Upper lobe of right lung (tissue), 1 donor: ENCODE results near the gene NUMA1. TPM values are rescaled to one million over a fixed set of nuclear protein-coding genes. Genes with fewer than 3 reads are reported as not detected.

Source experiments
- ATAC-seq: fragments of 200-7000 bp; cut with Tn5 transposase; one replicate; pipeline ENCODE4 v1.9.1; 2020; ENCODE audit warnings: mild to moderate bottlenecking, moderate library complexity
- DNase-seq: peaks from one replicate; pipeline ENCODE4 v3.0.0-alpha.2; 2020
- H3K27ac ChIP-seq: fragments of 200-600 bp; one replicate; pipeline ENCODE4 v1.8.0; 2022
- H3K27me3 ChIP-seq: fragments of 200-600 bp; one replicate; pipeline ENCODE4 v1.8.0; 2022; ENCODE audit warnings: mild to moderate bottlenecking
- H3K36me3 ChIP-seq: fragments of 200-600 bp; one replicate; pipeline ENCODE4 v1.8.0; 2022
- H3K4me1 ChIP-seq: fragments of 200-600 bp; one replicate; pipeline ENCODE4 v1.8.0; 2022
- H3K4me3 ChIP-seq: fragments of 200-600 bp; one replicate; pipeline ENCODE4 v1.8.0; 2022; ENCODE audit warnings: mild to moderate bottlenecking
- H3K9me3 ChIP-seq: fragments of 200-600 bp; one replicate; pipeline ENCODE4 v1.8.0; 2022
- intact Hi-C: fragments of 100-400 bp; cut with DNase I; formaldehyde crosslinking; loops from one replicate; pipeline ENCODE4 v1.11.0; 2022
- total RNA-seq: library from RNA; stranded (reverse); fragmentation: NEBNext Ultra II Directional; extraction: Animal tissue kit (Norgen Biotek cat#: 25700); gene quantifications from one replicate; pipeline ENCODE4 v1.2.1, GENCODE V29; 2021
- TF ChIP-seq, protein P1 (sequence below): fragments of 200-600 bp; IDR thresholded peaks from one replicate; pipeline ENCODE4 v1.8.0; 2022; ENCODE audit warnings: antibody characterized with exemption
- donor health status: DM: no; HTN: yes; CAD: no; lungs with severe emphysema.

The NUMA1 gene
- total RNA-seq, 1 donor from 2014 or later, result 192 TPM

DNA sequence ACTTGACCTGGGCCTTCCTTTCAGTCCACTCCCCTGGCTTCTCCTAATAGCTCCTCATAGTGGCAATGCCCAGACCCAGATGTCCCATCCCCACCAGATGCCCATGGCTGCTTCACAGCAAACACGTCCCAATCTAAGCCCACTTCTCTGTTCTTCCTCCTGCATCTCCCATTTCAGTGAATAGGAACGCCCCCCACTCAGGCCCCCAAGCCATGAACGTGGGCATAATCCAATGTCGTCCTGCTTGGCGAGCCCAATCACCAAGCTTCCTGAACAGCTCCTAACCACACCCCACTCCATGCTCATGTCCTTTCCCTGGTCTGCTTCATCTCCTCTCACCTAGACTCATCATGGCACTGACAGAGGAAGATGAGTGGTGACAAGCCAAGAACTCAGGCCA is 72.8 kb downstream of the NUMA1 start:
- H3K9me3 ChIP-seq, result no peaks in the 10 kb centered on the region
- no peak overlapping the region for H3K4me3 ChIP-seq
- peaks cover 100% of the 10 kb centered on the region for H3K36me3 ChIP-seq
- intact Hi-C loops, result no loop called here
- H3K4me1 ChIP-seq, result no peaks in the 10 kb centered on the region
- DNase-seq (no peak), ATAC-seq (no peak)
- TF ChIP-seq, protein P1, sequence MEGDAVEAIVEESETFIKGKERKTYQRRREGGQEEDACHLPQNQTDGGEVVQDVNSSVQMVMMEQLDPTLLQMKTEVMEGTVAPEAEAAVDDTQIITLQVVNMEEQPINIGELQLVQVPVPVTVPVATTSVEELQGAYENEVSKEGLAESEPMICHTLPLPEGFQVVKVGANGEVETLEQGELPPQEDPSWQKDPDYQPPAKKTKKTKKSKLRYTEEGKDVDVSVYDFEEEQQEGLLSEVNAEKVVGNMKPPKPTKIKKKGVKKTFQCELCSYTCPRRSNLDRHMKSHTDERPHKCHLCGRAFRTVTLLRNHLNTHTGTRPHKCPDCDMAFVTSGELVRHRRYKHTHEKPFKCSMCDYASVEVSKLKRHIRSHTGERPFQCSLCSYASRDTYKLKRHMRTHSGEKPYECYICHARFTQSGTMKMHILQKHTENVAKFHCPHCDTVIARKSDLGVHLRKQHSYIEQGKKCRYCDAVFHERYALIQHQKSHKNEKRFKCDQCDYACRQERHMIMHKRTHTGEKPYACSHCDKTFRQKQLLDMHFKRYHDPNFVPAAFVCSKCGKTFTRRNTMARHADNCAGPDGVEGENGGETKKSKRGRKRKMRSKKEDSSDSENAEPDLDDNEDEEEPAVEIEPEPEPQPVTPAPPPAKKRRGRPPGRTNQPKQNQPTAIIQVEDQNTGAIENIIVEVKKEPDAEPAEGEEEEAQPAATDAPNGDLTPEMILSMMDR, result no peak
- H3K27me3 ChIP-seq, result no peaks in the 10 kb centered on the region
- H3K27ac ChIP-seq, result no peak overlapping the region

DNA sequence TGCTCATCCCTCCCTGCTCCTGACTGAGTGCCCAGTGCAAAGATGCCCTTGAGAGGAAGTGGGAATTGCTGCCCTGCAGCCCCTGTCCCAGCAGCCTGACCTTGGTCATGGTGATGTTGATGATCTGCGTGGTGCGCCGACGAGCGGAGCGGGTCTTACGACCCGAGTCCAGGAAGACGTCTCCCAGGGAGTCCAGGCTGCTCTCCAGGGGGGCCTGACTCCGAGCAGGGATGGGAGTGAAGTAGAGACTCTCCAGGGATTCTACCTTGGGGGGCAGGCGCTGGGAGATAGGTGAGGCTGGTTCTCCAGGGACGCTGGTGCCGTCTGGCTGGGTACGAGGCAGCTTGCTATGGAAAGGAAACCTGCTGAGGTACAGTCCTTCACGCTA is 73.3 kb downstream of the NUMA1 start:
- Histone ChIP-seq H3K9me3 (no peaks in the 10 kb centered on the region), H3K4me1 (no peaks in the 10 kb centered on the region), H3K27ac (no peak overlapping the region), H3K4me3 (no peak overlapping the region), H3K36me3 (peaks cover 100% of the 10 kb centered on the region), H3K27me3 (no peaks in the 10 kb centered on the region)
- TF ChIP-seq, protein P1, result no peak
- ATAC-seq (no peak), DNase-seq (no peak)
- intact Hi-C loops, result no loop called here

DNA sequence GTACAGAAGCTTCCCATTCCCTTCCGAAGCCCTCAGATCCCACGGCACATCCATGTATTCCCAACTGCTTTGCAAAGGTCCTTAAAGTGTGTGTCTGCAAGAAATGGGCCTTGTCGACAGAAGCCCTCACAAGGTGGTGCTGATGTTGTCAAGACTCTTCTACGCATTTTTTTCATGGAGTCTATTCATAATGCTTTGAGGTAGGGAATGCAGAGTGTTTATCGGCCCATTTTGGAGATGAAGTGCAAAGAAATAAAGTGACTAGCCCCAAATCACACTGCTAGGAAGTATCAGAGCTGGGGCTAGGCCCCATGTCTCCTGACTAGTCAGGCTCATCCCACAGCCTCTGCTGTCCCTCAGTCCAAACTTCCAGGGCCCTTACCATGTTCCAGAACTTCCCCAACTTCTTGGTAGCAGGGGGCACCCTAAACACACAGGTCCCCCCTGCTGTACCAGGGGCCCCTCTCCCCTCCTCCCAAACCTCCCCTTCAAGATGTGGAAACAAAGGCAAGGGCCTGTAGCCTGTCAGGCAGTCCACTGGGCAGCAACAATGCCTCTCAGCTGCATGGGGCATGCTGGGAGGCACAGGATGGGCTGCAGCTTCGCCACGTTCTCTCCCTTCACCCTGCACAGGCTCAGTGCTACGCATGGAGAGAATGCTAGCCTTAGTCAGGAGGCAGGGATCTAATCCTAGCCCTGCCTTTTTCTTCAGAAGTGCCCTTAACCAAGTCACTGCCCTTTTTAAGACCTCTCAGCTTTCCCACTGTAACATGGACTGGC is 73.8 kb downstream of the NUMA1 start:
- TF ChIP-seq, protein P1, result no peak
- intact Hi-C loops, result no loop called here
- Histone ChIP-seq H3K9me3 (no peaks in the 10 kb centered on the region), H3K36me3 (peaks cover 100% of the 10 kb centered on the region), H3K27me3 (no peaks in the 10 kb centered on the region), H3K4me3 (no peak overlapping the region), H3K27ac (no peak overlapping the region), H3K4me1 (no peaks in the 10 kb centered on the region)
- ATAC-seq (no peak), DNase-seq (no peak)

DNA sequence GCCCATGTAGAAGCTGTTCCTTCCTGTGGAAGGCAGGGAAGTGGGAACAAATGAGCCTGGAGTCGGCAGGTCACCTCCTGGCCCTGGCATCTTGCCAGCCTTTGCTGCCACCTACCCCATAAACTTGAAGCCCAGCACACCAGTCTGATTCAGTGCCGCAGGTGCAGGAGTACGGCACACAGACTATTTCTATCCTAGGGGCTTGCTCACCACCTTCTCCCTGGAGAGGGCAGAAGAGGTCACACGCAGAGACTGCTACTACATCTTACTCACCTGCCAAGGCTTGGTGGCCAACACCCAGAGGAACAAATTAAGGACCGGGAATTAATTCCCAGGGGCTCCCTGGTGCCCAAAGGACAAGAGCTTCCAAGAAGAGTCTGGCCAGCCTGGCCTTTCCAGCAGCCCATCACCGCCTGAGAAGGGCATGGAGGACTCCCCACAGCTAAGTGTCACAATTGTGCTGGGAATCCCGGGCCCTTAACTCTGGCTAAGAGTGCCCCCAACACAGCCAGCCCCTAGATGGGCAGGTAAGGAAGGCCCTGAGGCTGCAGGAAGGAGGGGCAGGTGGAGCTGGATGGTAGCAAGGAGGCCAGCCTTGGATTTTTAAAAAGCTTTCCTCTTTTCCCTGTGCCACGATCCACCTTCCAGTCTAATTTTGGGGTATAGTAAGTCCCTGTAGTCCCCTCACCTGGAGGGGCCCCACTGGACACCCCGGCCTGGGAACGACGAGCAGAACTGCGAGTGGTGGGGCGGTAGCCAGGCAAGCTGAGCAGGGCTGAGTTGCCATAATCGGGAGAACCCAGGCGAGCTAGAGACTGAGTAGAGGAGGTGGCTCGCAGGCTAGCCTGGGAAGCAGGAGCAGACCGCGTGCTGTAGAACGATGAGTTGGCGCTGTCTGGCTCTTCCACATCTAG is 74.7 kb downstream of the NUMA1 start:
- Histone ChIP-seq H3K4me3 (no peak overlapping the region), H3K27me3 (no peaks in the 10 kb centered on the region), H3K4me1 (peaks cover 2% of the 10 kb centered on the region), H3K9me3 (no peaks in the 10 kb centered on the region), H3K36me3 (peaks cover 98% of the 10 kb centered on the region), H3K27ac (no peak overlapping the region)
- intact Hi-C loops, result no loop called here
- DNase-seq (peak; percentile 66), ATAC-seq (no peak)
- TF ChIP-seq, protein P1, result no peak

DNA sequence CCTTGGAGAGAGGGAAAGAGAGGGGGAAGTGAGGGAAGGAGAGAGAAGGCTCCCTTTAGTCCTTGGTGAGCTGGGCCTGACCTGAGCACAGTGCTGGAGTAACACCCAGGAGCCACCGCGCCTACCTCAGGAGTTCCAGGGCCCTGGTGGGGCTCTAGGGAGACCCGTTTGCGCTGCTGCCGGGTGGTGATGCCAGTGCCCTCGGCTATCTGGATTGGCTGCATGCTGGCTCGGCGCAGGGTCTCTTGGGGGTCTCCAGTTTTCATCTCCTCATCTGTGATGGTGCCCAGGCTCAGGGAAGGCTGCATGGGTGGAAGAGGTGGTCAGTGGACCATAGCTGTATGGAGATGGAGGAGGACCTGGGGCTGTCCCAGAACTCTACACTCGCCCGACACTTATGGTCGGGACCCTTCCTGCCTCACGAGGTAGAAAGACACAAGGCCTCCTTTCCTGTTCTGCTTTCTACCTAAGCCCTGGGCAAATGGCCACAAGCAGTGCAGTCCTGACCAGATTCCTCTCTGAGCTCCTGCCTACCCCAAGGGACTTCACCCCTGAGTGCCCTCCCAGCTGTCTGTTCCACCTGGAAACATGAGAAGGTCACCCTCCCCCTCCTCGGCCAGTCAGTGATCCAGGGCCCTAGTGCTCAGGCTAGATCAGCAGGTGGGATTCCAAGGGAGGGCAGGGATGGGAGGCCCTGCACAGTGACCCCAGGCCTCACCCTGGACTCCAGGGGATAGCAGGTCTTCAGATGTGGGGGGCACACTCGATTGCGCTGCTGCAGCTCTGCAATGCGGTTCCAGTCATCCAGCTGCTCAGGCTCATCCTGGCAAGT is 75.6 kb downstream of the NUMA1 start:
- no peaks in the 10 kb centered on the region for H3K9me3 ChIP-seq
- no peak overlapping the region for H3K27ac ChIP-seq
- no peak for ATAC-seq
- H3K27me3 ChIP-seq, result no peaks in the 10 kb centered on the region
- H3K4me1 ChIP-seq, result peaks cover 10% of the 10 kb centered on the region
- no peak for DNase-seq
- intact Hi-C loops, result no loop called here
- TF ChIP-seq, protein P1, result no peak
- no peak overlapping the region for H3K4me3 ChIP-seq
- peaks cover 89% of the 10 kb centered on the region for H3K36me3 ChIP-seq
